Inflammatory macrophage treated with lipopolysaccharide for 4 hours (primary cell): ENCODE measurements around the gene KRTAP19-7.

ENCODE experiments used
- DNase-seq: peaks from one replicate; pipeline ENCODE4 v3.0.0-alpha.2; 2020

Gene KRTAP19-7, protein sequence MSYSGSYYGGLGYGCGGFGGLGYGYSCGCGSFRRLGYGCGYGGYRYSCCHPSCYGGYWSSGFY

DNA sequence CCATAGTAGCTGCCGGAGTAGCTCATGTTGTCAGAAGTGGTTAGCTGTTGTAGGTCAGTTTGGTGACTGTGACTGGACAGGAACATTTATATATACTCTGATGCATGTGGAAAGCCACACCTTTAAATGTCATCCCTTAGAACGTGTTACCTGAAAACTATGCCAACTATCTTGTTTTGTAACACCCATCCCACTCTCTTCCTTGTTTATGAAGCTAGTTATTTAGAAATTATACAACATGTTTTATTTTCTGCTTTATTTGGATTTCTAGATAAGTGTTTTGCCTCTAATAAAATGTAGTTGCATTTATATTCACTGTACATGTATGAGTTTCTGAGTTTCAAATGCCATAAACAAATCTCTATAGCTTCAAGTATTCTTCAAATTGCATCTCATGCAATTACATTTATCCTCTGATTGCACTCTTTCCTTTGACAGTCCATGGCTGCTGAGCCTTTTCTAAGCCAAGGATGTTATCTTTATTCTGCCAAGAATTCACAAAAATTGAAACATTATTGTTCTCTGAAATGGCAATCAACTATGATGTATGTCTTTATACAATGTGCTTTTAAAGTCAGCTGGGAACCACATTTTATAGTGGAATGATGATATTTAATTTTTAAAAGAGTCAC, at the start of gene KRTAP19-7:
KRTAP19-7 (minus strand) TSS at position 51 of the 632 bp plus-strand sequence; CDS start at position 26, 25 bp downstream.
- DNase-seq = no peak

DNA sequence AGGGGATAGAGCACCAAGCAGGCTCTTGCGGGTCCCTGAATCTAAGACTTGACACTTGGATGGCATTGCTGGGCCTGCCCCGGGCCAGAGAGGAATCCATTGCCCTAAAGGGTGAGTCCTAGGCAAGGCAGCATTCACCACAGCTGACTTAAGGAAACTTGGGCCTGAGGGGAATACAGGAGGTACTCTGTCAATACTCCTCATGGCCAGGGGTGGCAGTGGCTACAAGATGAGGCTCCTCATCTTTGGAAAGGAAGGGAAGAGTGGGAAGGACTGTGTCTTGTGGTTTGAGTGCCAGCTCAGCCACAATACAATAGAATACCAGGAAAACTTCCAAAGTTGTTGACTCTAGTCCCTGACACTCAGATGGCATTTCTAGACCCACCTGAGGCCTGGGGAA, 44.9 kb upstream of the KRTAP19-7 start:
- DNase-seq = no peak

DNA sequence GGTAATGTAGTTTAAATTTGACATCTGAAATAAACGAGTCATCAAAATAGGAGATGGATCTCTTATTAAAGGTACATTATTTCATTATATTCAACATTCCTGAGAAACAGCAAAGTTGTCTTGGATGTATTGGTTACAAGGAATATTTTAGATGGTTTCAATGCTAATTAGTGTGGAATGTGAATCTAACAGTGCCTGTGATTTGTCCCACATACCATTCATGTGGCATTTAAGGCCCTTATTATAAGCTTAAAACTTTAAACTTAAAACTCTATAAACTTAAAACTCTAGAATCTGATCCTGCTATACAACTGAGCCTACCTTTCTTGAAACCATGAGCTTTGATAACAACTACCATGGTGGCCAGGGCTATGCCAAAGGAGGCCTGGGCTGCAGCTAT, 39.7 kb upstream of the KRTAP19-7 start, which contains the start of gene KRTAP22-1:
KRTAP22-1 (plus strand) TSS at position 301 of the 400 bp plus-strand sequence.
- DNase-seq = no peak

DNA sequence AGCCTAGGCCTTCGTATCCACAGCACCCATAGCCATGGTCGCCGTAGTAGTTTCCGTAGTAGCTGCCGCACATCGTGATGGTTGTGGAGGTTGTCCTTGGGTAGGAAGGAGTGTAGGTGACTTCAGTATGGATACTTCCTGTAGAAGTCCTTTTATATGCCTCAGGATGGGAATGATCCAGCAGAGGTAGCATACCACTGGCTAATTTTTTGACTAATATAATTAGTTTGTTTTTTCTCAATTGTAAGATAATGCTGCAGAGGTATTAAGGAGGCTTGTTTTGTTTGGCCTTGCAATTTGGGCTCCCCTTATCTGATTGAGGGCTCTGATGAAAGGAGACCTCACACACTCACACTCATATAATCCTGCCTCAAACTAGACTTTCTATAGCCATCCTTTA, 37.7 kb upstream of the KRTAP19-7 start, which contains the start of gene KRTAP6-2:
KRTAP6-2 (minus strand) TSS at position 101 of the 400 bp plus-strand sequence; CDS start at position 73, 28 bp downstream.
- no peak for DNase-seq

DNA sequence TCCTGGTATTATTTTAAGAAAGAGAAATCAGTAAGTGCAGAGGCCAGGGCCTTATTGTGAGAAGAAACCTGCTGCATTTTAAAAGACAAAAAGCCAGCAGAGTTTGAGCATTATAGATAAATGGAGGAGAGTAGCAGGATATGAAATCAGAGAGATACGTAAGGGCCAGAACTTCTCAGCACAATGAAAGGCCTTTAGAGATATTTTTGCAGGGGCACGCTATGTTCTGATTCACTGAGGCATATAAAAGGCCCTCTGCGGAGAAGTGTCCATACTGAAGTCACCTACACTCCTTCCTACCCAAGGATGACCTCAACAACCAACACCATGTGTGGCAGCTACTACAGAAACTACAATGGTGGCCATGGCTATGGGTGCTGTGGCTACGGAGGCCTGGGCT, 31.0 kb upstream of the KRTAP19-7 start, which contains the start of gene KRTAP6-3:
KRTAP6-3 (plus strand) TSS at position 301 of the 400 bp plus-strand sequence; CDS start at position 307, 6 bp downstream.
- DNase-seq = no peak

DNA sequence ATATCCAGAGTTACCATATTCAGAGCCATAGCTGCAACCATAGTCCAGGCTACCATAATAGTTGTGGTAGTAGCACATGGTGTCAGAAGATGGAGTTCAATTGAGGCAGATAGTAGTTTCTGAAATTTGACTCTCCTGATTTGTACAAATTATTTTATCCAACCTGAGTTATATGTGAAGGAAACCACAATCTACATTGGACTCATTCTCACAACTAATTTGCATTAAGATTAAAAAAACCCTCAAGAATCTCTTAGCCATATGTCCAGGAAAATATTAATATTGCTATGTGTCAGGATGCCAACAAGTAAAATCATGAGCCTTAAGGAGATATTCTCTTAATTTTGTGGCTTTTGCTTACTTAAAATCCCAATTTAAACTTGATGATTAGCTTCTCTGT, 29.2 kb upstream of the KRTAP19-7 start, which contains the start of gene KRTAP22-2:
KRTAP22-2 (minus strand) TSS at position 101 of the 400 bp plus-strand sequence.
- no peak for DNase-seq

DNA sequence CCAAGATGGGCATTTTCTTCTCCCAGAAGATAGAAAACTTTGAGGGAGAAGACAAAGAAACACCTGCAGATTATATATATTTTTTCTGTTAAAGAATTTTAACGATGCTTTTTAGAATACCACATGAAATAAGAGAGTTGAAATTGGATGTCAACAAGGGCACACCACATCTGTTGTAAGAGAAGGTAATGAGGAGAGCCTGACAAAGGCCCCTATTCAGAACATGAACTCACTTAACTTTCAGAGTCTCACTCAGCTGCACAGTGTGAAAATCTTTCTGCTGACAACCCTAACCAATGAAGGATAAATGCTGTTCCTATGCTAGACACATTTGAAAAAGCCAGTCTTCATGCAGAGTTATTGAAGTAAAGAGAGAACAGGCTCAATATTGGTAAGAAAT, 21.8 kb upstream of the KRTAP19-7 start:
- DNase-seq = no peak

DNA sequence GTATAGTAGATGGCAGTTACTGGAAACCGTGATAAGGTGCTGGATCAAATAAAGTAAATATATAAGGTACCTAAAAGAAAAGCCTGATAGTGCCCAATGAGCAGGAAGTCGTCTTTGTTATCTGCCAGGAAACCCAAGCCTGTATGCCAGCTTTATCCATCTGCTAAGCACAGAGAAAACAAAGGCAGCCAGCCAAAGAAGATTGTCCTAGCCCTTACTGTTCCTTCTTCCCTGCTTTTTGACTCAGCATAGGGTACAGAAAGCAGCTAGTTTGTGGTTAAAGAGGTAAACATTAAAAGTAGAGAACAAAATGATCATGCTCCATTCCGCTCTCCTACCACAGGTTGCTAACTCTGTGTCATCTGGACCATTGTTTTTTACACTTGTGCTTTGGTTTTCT, 19.0 kb upstream of the KRTAP19-7 start:
- no peak for DNase-seq

DNA sequence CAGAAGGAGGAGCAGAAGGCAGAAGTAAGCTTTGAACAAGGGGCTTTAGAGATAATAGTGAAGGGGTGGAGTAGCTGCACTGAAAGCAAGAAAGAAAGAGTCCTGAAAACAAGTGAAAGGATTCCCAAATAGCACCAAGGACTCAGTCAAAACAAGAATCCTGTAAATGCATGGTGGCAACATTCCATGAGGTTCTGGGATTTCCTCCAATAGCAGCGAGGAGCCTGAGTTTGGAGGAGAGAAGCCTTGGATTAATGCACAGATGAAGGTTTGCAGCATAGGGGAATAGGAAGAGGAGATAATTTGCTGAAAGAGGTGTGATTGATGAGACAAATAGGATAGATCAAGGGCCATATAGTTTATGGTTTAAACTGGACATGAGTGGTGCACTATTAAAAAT, 18.2 kb upstream of the KRTAP19-7 start:
- DNase-seq = no peak

DNA sequence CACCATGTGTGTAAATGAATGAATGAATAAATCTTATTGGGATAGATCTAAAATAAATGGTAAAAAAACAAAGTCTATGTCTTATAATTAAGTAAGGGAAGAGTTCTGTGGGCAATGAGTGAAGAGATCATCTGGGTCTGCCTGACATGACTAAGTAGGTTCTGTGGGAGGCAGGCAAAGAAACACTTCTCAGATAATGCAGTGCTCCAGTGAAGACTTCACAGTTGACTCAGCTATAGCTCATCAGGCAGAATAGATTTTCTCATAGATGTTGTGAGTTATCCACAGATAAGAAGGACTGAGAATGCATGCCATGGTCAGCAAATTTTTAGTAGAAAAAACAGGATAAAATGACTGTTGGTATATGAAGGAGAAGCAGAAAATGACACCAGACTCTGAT, 16.7 kb upstream of the KRTAP19-7 start:
- DNase-seq = no peak

DNA sequence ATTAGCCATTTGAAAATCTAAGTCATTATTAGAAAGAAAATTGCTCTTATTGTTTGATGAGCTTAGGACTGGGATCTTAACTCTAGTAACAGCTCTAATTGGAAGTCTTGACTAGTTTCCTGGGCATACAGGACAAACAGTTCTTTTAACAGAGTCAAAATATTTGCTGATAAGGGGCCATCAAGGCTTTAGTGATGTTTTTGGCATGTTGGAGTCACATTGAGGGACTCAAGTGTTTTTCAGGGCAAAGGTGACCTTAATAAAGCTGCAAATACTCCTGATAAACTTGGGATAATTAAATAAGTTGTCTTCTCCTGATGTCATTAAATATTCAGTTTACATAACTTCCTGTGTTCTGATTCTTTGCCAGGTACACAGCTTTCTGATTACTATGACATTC, 6.5 kb upstream of the KRTAP19-7 start:
- DNase-seq = no peak

DNA sequence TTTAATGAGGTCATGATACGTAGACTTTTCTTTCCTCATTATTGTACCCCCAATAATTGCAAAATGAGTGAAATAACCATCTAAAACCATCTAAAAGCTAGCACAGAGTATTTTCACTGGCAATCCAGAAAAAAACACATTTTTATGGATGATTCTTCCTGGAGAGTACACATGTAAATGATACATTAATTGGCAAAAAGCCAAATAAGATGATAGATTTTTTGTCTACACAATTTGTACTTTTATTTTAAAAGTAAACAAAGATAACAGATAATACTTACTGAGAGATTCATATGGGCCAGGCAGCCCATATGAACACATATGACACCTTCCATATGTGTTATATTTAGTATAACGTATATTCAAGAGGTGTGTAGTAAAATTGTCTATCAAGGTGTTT, 2.5 kb upstream of the KRTAP19-7 start:
- no peak for DNase-seq

DNA sequence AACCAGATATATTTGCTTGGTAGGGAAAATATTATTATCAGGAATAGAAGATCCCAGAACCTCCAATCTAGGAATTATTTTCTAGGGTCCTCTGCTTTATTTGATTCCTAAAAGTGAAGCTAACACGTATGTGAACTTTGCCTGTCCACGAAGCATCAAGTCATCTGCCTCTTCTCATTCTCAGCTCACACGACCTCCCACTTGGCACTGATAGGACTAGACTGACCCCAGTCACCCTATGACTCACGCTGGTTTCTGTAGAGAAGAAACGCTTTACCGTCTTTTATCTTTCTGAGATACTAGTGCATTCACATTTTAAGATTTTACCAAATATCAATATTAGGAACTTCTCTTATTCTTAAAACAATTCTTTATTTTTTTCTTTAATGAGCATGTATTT, 2.0 kb upstream of the KRTAP19-7 start:
- DNase-seq = no peak

DNA sequence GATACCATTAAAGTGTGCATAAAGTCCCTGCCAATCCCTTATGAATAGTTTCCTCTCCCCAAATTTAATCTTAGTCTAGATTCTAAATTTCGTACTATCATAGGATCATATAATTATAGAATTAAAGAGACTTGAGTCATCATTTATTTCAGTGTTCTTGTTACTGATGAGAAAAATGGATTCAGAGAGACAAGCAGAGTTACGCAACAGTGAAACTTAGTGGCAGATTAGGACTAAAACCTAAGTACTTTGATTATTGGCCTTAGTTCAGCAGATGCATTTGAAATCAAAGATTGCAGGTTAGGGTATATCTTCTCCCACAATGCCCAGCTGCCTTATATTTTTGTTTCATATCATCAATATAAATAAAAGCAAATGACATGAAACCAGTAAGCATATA, 843 bp upstream of the KRTAP19-7 start:
- DNase-seq = no peak

DNA sequence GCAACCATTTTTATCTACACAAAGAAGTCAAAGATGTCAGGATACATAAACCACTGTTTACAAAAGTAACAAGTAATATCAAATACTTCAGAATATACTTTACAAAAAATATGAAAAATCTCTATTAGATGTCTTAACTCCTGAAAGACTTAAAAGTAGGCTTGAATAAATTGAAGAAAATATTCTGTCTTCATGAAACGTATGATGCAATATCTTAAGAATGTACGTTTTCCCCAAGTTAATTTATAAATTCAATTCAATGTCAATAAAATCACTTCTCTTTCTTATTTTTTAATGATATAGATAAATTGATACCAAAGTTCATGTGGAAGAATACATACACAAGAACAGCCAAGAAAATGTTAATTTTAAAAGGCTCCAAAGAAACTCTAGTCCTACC, 6.0 kb downstream of the KRTAP19-7 start:
- DNase-seq = no peak

DNA sequence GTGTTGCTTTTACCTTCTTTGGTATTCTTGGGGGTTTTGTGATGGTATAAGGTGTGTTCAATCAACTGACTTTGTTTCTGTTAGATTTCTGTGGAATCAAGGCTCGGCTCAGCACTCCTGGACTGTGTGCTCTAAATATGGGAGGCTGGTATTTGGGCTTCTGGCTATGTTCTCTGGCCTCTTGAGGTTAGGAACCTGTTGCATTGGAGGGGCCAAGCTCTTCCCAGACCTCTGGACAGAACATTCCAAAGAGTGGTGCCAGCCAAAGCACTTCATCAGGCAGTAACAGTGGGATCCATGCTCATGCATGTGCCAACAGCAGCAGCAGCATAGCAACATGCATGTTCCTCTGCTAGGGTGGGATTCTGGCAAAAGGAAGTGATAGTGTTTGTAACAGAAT, 8.3 kb downstream of the KRTAP19-7 start:
- no peak for DNase-seq

DNA sequence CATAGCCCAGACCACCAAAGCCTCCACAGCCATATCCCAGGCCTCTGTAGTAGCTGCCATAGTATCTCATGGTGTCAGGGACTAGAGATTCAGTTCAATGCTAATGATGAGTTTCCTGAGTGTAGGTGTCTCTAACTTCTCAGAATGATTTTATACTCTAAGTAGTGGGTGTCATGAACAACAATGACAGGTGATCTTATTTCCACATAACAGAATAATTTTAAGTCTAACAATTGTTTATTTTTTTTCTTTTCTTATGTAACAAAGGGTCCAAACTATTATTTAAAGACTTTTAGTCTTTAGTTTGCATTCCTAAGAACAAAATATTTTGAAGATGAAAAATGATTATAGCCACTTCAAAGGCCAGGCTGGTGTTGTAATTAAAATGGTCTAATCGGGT, 19.4 kb downstream of the KRTAP19-7 start, which contains the start of gene KRTAP19-6:
KRTAP19-6 (minus strand) TSS at position 101 of the 400 bp plus-strand sequence; CDS start at position 70, 31 bp downstream.
- DNase-seq = no peak

DNA sequence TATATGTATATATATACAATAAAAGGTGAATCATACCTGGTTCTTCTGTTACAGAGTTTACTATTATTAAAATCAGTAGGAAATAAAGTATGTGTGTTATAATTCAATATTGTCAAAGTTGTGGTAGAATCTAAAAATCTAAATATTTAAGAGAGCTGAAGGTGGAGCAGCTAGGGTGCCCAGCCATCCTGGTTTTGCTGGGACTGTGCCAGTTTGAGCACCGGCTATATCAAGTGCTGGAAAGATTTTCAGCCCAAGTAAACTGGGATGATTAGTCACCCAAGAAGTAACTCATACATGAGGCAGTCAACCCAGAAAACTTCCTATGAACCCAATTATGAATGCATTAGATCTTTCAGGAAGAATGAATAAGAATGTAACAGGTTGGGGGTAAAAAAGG, 42.2 kb downstream of the KRTAP19-7 start:
- DNase-seq = no peak

DNA sequence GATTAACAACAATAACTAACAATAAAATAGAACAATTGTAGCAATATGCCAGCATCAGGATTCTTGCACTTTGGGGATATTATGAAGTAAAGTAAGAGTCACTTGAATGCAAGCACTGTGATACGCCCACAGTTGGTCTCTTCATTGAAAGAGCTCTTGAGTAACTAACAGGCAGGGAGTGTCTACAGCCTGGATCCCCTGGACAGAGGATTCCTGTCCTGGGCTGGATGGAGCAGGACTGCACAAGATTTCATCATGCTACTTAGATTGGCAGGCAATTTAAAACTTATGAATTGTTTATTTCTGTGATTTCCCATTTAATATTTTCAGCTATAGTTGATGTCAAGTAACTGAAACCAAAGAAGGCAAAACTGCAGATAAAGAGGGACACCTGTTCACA, 45.4 kb downstream of the KRTAP19-7 start:
- DNase-seq = no peak
